Right cardiac atrium (tissue), 5 donors: Measurements from ENCODE around the gene PCDHGB1. TPM values are rescaled to one million over a fixed set of nuclear protein-coding genes. Genes with fewer than 3 reads are reported as not detected.
A peak's percentile ranks its signal among the peaks of the same experiment; 100 is the strongest.
"Not testable (repeated sequence)": the region's sequence is repeated elsewhere in the genome, so short reads cannot be mapped to it uniquely, and the experiment has no call there.

Experiments
- ATAC-seq, 2 donors: fragments of 200-7000 bp; cut with Tn5 transposase; one replicate each; pipeline versions ENCODE4 v1.8.0 to v1.9.1; 2020; ENCODE audit warnings: moderate library complexity in 2 of 2, mild to moderate bottlenecking in 1 of 2
- DNase-seq, 3 donors: peaks; one replicate each; pipeline ENCODE4 v3.0.0-alpha.2; 2020
- H3K27ac ChIP-seq: one replicate; pipeline ENCODE4 v1.5.1; 2013; ENCODE audit warnings: mild to moderate bottlenecking, low read length, control low read depth, moderate library complexity
- H3K27me3 ChIP-seq: one replicate; pipeline ENCODE4 v1.6.1; 2013; ENCODE audit not compliant: control insufficient read depth, insufficient read depth
- H3K4me1 ChIP-seq: one replicate; pipeline ENCODE4 v1.6.1; 2013; ENCODE audit warnings: low read length; ENCODE audit not compliant: control insufficient read depth, insufficient read depth
- H3K4me3 ChIP-seq: one replicate; pipeline ENCODE4 v1.5.1; 2013; ENCODE audit warnings: low read length, control low read depth
- H3K9me3 ChIP-seq: one replicate; pipeline ENCODE4 v1.6.1; 2013; ENCODE audit warnings: low read length; ENCODE audit not compliant: control insufficient read depth
- WGBS: extraction: QIAGEN DNeasy Blood & Tissue Kit; methylation state at CpG from one replicate; pipeline ENCODE4 v1.1.7; 2013; 5-methylcytosine and 5-hydroxymethylcytosine counted together
- intact Hi-C, 4 donors: fragments of 100-400 bp; cut with DNase I; formaldehyde crosslinking; loops; one replicate each; pipeline versions ENCODE4 v1.11.0 to v1.14.0; 2022 to 2023
- long read RNA-seq, 4 donors: library from polyadenylated mRNA; unstranded; transcript quantifications; one replicate each; pipeline ENCODE4 v2.0.0, GENCODE V29; 2020 to 2021
- polyA plus RNA-seq: library from polyadenylated mRNA; stranded (reverse); fragments of 200-250 nt; gene quantifications from one replicate; pipeline ENCODE4 v1.2.3, GENCODE V29; 2013
- total RNA-seq, 4 donors: library from RNA; stranded (reverse); fragmentation: NEBNext Ultra II Directional; extraction: Animal tissue kit (Norgen Biotek cat#: 25700); gene quantifications; one replicate each; pipeline ENCODE4 v1.2.1, GENCODE V29; 2021
- donor health status: healthy with polysubstance abuse.
- donor health status: DM: no; HTN: yes; CAD: no.
- donor health status: DM: no; HTN: no; CAD: no.
- donor health status: DM: no; HTN: yes; CAD: no; lungs with severe emphysema.
- donor health status: DM: yes; HTN: yes; CAD: no.

The PCDHGB1 gene
- total RNA-seq (1 to 10 TPM; 2.7 to 4.4 (median 3.8) TPM), polyA plus RNA-seq (1.3 TPM)
- long read RNA-seq, donor 1, partial matches to known transcripts, result 0 of 1 reads
- long read RNA-seq, donor 1, other reads (novel, unspliced or antisense), result 0 of 1 reads
- long read RNA-seq, donor 2, result 0 reads
- long read RNA-seq, donor 3, result 0 reads
- long read RNA-seq, donor 4, result 0 reads

DNA sequence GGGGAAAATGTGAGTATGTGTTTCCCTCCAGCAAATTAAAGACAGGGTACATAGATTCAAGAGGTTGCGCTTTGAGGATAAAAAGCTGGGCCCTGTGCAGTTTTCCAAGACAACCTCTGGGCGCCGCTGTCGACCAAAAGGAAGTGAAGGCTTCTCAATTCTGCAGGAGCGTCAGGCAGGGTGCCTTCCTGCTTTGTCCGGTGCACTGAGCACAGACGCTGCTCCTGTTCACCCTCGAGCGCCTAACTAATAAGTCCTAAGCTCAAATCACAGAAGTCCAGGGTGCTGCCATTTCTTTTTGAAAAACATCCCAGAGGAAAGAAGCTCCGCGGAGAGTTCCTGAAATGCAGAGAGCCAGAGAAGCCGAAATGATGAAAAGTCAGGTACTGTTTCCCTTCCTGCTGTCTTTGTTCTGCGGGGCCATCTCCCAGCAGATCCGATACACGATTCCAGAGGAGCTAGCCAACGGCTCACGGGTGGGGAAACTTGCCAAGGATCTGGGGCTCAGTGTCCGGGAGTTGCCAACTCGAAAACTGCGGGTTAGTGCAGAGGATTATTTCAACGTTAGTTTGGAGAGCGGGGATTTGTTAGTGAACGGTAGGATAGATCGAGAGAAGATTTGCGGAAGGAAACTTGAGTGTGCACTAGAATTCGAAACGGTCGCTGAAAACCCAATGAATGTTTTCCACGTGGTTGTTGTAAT, at the start of gene PCDHGB1:
Gene PCDHGB1 (plus strand): TSS at position 183 of the 703 bp plus-strand sequence. CDS start 162 bp downstream, at position 345.
- intact Hi-C loops, result no loop called here
- DNase-seq (peak in 2 of 3 donors; percentile 65 to 71), ATAC-seq (peak; percentile 44 to 60)
- 20% methylated on average over 29 of the region's 29 CpGs for WGBS
- H3K27ac ChIP-seq, result no peak within 1 kb of the TSS
- no peaks in the 10 kb centered on the region for H3K4me1 ChIP-seq
- H3K27me3 ChIP-seq, result no peaks in the 10 kb centered on the region
- H3K4me3 ChIP-seq, result peak within 1 kb of the TSS; percentile 45
- peaks cover 13% of the 10 kb centered on the region for H3K9me3 ChIP-seq

DNA sequence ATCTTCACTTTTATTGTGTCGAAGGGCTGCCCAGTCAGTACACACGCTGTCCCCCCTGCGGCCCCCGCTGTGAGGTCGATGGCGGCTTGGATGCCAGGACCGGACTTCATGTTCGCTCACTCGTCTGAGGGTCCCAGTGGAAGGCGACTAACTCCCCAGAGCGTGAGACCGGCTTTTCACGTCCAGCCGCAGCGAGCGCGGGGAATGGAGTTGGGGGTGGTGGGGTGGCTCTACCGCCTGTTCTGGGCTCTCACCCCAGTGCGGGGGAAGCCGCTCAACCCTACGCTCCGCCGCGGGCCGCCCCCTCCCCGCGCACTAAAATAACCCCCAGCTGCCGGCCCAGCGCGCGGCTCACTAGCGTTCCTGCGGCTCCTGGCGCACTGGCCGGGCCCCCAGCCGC, 46.1 kb upstream of the PCDHGB1 start, which contains the start of gene SLC25A2:
Gene SLC25A2 (minus strand): TSS at position 294 of the 400 bp plus-strand sequence. CDS start 184 bp downstream, at position 110.
- intact Hi-C loops, result no loop called here
- 29% methylated on average over 36 of the region's 36 CpGs for WGBS
- Histone ChIP-seq H3K9me3 (peaks cover 13% of the 10 kb centered on the region), H3K4me3 (no peak within 1 kb of the TSS), H3K27me3 (no peaks in the 10 kb centered on the region), H3K27ac (no peak within 1 kb of the TSS), H3K4me1 (no peaks in the 10 kb centered on the region)
- DNase-seq, result no peak
- ATAC-seq, result no peak

DNA sequence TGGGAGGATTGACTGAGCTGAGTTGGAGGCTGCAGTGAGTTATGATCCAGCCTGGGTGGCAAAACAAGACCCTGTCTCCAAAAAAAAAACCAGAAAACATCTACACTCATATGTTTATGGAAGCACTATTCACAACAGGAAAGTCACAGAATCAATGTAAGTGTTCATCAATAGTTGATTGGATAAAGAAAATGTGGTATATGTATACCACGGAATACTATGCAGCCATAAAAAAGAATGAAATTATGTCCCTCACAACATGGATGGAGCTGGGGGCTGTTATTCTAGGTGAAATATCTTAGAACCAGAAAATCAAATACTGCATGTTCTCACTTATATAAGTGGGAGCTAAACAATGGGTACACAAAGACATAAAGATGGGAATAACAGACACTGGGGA, 43.3 kb upstream of the PCDHGB1 start:
- Histone ChIP-seq H3K27me3 (no peaks in the 10 kb centered on the region), H3K4me3 (no peak overlapping the region), H3K9me3 (peaks cover 13% of the 10 kb centered on the region), H3K4me1 (no peaks in the 10 kb centered on the region), H3K27ac (no peak overlapping the region)
- ATAC-seq (no peak), DNase-seq (no peak)
- intact Hi-C loops, result no loop called here
- WGBS, result 97% methylated on average over 1 of the region's 1 CpG

DNA sequence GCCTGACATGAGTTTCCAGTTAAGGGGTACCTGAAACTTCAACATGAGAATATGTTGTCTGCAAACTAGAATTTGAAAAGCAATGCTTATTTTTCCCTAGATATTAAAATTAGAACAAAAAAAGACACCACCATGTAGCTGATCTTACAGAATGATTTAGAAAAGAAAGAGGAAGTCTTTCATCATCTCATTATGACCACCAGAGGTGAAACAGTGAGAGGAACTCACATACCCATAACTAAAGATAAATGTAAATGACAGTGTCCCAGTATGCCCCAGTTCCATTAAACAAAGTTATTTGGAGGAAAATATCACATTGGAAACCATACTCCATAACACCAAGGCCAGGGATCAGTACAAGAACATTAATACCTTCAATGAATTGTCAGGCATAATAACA, 36.2 kb upstream of the PCDHGB1 start:
- no peaks in the 10 kb centered on the region for H3K4me1 ChIP-seq
- H3K27me3 ChIP-seq, result no peaks in the 10 kb centered on the region
- intact Hi-C loops, result no loop called here
- H3K9me3 ChIP-seq, result peaks cover 2% of the 10 kb centered on the region
- no peak overlapping the region for H3K27ac ChIP-seq
- no peak overlapping the region for H3K4me3 ChIP-seq
- no peak for DNase-seq
- ATAC-seq, result no peak

DNA sequence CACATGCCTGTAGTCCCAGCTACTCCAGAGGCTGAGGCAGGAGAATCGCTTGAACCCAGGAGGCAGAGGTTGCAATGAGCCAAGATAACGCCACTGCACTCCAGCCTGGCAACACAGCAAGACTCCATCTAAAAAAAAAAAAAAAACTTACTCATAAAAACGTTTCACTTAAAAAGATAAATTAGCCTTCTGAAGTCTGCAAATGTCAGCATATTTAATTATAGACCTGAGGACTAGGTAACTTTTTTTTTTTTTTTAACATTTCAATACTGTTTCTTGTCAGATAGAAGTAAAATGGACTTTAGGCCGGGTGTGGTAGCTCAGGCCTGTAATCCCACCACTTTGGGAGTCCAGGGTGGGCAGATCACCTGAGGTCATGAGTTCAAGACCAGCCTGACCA, 32.9 kb upstream of the PCDHGB1 start:
- ATAC-seq, H3K9me3 ChIP-seq, intact Hi-C loops, H3K27ac ChIP-seq, H3K4me3 ChIP-seq, DNase-seq, H3K27me3 ChIP-seq, H3K4me1 ChIP-seq: not testable (repeated sequence)
- 88% methylated on average over 4 of the region's 4 CpGs for WGBS

DNA sequence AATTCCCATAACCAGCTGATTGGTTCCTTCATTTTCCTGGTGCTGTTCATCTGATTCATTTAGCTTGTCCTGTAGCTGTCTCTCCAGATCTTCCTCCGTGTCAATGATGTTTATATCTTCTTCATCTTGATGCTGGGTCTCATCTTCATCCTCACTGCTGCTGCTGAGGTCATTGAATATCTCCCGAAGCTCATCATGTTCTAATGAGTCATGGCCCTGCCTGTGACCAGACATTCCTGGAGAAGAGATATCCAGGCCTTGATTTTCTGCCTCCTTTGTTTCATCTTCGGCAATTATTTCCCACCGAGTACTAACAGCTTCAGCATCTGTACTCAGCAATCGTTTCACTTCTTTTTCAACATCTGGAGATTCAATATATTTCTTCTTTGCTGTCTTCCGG, 30.7 kb upstream of the PCDHGB1 start:
- H3K4me3 ChIP-seq, result peak overlapping the region; percentile 78
- H3K27me3 ChIP-seq, result no peaks in the 10 kb centered on the region
- ATAC-seq (no peak), DNase-seq (no peak)
- H3K27ac ChIP-seq, result no peak overlapping the region
- WGBS, result 98% methylated on average over 6 of the region's 6 CpGs
- intact Hi-C loops, result no loop called here
- no peaks in the 10 kb centered on the region for H3K4me1 ChIP-seq
- peaks cover 8% of the 10 kb centered on the region for H3K9me3 ChIP-seq

DNA sequence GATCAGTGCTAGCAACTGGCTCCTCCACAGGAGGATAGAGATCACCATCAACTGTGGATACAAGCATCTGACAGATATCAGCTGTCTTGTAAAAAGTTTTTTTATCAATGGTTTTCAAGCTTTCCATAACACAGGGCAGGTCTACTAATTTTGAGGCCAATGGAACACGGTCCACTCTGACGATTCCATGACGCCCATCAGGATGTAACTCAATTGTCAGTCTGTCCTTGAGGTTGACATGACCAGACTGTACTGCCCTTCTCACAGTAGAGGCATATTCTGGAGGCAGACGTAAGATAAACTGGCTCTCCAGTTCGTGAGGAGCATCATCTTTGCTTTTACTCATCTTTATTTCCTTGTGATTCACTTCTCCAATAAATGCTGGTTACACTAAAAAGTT, 30.2 kb upstream of the PCDHGB1 start:
- H3K9me3 ChIP-seq, result peaks cover 8% of the 10 kb centered on the region
- 69% methylated on average over 5 of the region's 5 CpGs for WGBS

DNA sequence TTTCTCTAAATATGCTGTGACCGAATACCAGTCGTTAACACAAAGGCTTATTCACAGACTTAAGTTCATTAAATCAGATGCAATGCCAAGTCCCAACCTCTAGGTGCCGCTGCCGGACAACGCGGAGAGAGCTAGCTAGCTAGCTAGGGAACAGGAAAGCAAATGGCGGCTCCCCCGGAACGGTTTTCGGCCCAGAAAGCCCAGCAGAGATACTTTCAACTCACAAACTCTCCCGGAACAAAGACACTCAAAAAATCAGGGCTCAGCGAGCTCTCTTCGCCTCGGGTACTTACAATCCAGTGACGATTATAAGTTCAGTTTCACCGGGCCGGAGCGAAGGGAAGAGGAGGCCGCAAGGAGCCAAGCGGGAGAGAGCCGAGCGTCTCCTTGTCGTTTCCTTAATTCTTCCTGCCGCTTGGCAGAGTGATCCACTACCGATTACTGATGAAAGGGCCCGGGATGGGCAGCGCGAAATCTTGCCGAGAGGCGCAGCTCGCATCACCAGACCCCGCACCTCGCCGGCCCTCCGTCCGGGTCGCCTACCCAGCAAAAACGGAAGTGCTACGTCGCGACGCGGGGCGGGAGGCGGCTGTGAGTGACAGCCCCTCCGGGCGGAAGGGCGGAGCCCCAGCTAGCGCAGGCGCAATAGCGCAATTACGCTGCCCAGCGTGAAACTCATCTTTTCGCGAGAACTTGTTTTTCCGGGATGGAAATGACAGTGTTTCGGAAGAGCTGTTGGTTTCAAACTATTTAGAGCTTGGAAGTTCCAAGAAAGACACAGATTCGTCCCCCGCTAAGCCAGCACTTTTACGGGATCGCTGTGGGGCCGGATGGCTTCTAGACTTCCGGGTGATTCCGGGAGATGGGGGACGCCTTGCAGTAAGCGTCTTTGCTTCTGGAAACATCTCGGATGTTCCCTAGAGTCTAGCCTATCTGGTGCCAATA, 29.4 kb upstream of the PCDHGB1 start, which contains the start of gene TAF7:
Gene TAF7 (minus strand): TSS at position 560 of the 945 bp plus-strand sequence. CDS start 740 bp downstream, outside the sequence.
- Histone ChIP-seq H3K4me3 (peak within 1 kb of the TSS; percentile 78), H3K4me1 (no peaks in the 10 kb centered on the region), H3K27ac (peak within 1 kb of the TSS; percentile 93), H3K27me3 (no peaks in the 10 kb centered on the region), H3K9me3 (peaks cover 8% of the 10 kb centered on the region)
- DNase-seq (peak; percentile 92 to 97 (median 96)), ATAC-seq (peak; percentile 99 to 100)
- intact Hi-C loops, result no loop called here
- WGBS, result 1% methylated on average over 67 of the region's 67 CpGs

More for the DNA sequence above, 30.2 kb upstream of the PCDHGB1 start:
- no peak for DNase-seq
- no peak for ATAC-seq
- H3K4me3 ChIP-seq, result peak overlapping the region; percentile 78
- intact Hi-C loops, result no loop called here
- no peaks in the 10 kb centered on the region for H3K27me3 ChIP-seq
- H3K4me1 ChIP-seq, result no peaks in the 10 kb centered on the region
- no peak overlapping the region for H3K27ac ChIP-seq

DNA sequence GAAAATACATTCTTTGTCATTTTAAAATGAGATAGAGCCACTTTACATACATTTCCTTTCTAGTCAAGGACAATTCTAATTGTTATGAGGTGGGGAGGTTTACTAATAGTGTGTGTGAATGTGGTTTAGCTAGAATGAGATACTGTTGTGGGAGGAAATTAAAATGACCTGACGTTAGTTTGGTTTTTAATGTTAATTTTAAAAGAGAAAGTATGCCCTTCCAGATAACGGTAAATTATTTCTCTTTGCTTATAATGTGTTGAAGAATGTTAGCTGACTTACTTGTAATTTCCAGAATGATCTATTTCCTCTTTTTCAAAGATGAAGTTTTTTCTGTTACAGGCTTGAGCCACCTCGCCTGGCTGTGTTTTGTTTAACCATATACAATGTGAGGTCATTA, 27.6 kb upstream of the PCDHGB1 start:
- DNase-seq (no peak), ATAC-seq (no peak)
- no peaks in the 10 kb centered on the region for H3K4me1 ChIP-seq
- H3K27ac ChIP-seq, result no peak overlapping the region
- H3K27me3 ChIP-seq, result no peaks in the 10 kb centered on the region
- intact Hi-C loops, result no loop called here
- 92% methylated on average over 3 of the region's 3 CpGs for WGBS
- peaks cover 8% of the 10 kb centered on the region for H3K9me3 ChIP-seq
- no peak overlapping the region for H3K4me3 ChIP-seq

DNA sequence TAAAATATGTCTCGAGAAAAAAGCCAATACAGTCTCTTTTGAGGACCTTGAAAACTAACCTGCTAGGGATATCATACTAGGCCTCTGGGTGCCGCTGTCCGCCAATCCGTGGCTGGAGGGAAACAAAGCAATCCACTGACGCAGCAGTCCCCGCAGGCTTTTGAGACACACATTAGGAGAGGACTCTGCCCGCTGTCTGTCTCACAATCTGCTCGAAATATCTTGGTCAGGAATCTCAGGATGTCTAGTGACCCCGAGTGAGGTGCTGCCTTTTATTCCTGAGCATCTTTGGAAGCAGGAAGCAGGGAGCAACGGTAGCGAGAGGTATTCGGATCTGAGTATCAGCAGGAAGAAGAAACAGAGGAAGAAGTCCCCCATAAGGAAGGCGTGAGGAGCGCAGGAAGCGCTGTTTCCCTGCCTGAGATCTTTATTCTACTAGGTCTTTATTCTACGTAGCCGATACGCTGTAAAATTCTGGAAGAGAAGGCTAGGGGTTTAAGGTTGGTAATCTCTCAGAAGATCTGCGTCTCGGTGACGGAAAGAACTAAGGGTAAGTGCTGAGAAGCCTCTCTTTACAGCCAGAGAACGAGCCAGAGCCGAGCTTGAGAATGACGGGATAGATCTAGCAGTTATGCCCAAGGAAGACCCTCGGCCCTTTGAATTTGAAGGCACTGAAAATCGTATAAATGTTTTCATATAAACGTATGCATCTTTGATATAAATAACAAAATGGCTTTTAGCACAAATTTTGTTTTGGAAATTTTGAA, 23.6 kb upstream of the PCDHGB1 start:
- Histone ChIP-seq H3K4me3 (peak overlapping the region; percentile 46), H3K9me3 (no peaks in the 10 kb centered on the region), H3K4me1 (no peaks in the 10 kb centered on the region), H3K27me3 (no peaks in the 10 kb centered on the region), H3K27ac (peak overlapping the region; percentile 55)
- intact Hi-C loops, result loop anchor here in 1 of 4 donors (5.0 kb wide), 1 partner anchor 236 kb away; no protein-coding TSS in a partner anchor
- ATAC-seq (peak; percentile 77 to 93), DNase-seq (peak; percentile 59 to 83 (median 77))
- WGBS, result 8% methylated on average over 27 of the region's 27 CpGs
